Esophagus squamous epithelium (tissue), 4 donors: ENCODE data around the gene GEMIN7.
"Not testable (repeated sequence)": the region's sequence is repeated elsewhere in the genome, so short reads cannot be mapped to it uniquely, and the experiment has no call there.

Experiments used
- CTCF ChIP-seq, 6 experiments: fragments of 450-650 bp in 4 of 6; fragments of 200-600 bp in 2 of 6; sonication (generic) in 2 of 6; IDR thresholded peaks; one replicate each; pipeline ENCODE4 v1.5.1; 2016 to 2019; ENCODE audit warnings: antibody characterized with exemption in 6 of 6, mild to moderate bottlenecking in 4 of 6, moderate library complexity in 4 of 6
- POLR2A ChIP-seq, 4 donors: fragments of 450-650 bp; IDR thresholded peaks; one replicate each; pipeline ENCODE4 v1.6.1; 2017; ENCODE audit warnings: antibody characterized with exemption in 4 of 4, mild to moderate bottlenecking in 4 of 4, moderate library complexity in 3 of 4

DNA sequence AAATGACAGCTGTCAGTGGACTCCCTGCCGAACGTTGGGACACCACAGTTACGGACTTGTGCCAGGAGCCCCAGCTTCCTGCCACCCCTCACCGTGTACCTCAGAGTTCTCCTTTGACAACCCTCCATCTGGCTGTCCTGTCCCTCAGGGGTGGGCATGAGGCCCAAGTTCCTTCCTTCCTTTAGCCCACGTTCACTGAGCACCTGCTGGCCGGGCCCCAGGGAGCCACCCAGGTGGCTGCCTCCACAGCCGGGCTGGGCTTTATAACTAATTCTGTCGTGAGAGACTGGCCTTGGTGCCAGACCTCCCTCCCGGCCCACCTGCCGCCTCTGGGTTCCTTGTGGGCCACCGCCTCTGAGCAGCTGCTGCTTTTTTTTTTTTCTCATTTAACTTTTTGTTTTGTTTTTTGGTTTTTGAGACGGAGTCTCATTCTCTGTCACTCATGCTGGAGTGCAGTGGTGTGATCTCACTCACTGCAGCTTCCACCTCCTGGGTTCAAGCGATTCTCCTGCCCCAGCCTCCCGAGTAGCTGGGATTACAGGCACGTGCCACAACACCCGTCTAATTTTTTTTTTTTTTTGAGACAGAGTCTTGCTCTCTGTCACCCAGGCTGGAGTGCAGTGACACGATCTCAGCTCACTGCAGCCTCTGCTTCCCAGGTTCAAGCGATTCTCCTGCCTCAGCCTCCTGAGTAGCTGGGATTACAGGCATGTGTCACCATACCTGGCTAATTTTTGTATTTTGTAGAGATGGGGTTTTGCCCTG lies 39.7 kb downstream of the GEMIN7 start:
- TF ChIP-seq CTCF, POLR2A (IDR thresholded peaks at IDR 0.05): not testable (repeated sequence)
